Liver (tissue), 3 donors: Measurements from ENCODE around the gene CTSA.

ENCODE experiments used
- EGR1 ChIP-seq, 2 donors: IDR thresholded peaks; 2 replicates each; pipeline ENCODE4 v1.6.1; 2016 to 2018; ENCODE audit warnings: antibody characterized with exemption in 2 of 2, low read depth in 2 of 2
- FOXA1 ChIP-seq: IDR thresholded peaks from 2 replicates; pipeline ENCODE4 v1.6.1; 2016; ENCODE audit warnings: antibody characterized with exemption
- JUND ChIP-seq, 2 donors: IDR thresholded peaks; 2 replicates each; pipeline ENCODE4 v1.6.1; 2016; ENCODE audit warnings: antibody characterized with exemption in 2 of 2
- RAD21 ChIP-seq, 2 donors: IDR thresholded peaks; 2 replicates each; pipeline ENCODE4 v1.6.1; 2016; ENCODE audit warnings: antibody characterized with exemption in 2 of 2, mild to moderate bottlenecking in 2 of 2
- RXRA ChIP-seq, 2 donors: IDR thresholded peaks; 2 replicates each; pipeline ENCODE4 v1.6.1; 2017 to 2018; ENCODE audit warnings: antibody characterized with exemption in 2 of 2, mild to moderate bottlenecking in 1 of 2
- TAF1 ChIP-seq: conservative IDR thresholded peaks from 2 replicates; pipeline ENCODE4 v1.6.1; 2016; ENCODE audit warnings: antibody characterized with exemption, mild to moderate bottlenecking
- YY1 ChIP-seq: IDR thresholded peaks from 2 replicates; pipeline ENCODE4 v1.6.1; 2016; ENCODE audit warnings: antibody characterized with exemption, mild to moderate bottlenecking
- TF ChIP-seq, protein P1 (sequence below): fragments of 150-350 bp; IDR thresholded peaks from 2 replicates; pipeline ENCODE4 v1.5.1; 2017; ENCODE audit warnings: improper control_type of control experiment, low read depth, low read length; ENCODE audit not compliant: missing input control
- TF ChIP-seq, protein P2 (sequence below): IDR thresholded peaks from 2 replicates; pipeline ENCODE4 v1.6.1; 2016; ENCODE audit warnings: antibody characterized with exemption
- TF ChIP-seq, protein P3 (sequence below): IDR thresholded peaks from 2 replicates; pipeline ENCODE4 v1.6.1; 2016; ENCODE audit warnings: antibody characterized with exemption, mild to moderate bottlenecking
- TF ChIP-seq, protein P4 (sequence below): IDR thresholded peaks from 2 replicates; pipeline ENCODE4 v1.6.1; 2016; ENCODE audit warnings: antibody characterized with exemption
- TF ChIP-seq, protein P5 (sequence below): IDR thresholded peaks from 2 replicates; pipeline ENCODE4 v1.6.1; 2016; ENCODE audit warnings: antibody characterized with exemption
- donor health status: healthy.
- donor health status: healthy.

DNA sequence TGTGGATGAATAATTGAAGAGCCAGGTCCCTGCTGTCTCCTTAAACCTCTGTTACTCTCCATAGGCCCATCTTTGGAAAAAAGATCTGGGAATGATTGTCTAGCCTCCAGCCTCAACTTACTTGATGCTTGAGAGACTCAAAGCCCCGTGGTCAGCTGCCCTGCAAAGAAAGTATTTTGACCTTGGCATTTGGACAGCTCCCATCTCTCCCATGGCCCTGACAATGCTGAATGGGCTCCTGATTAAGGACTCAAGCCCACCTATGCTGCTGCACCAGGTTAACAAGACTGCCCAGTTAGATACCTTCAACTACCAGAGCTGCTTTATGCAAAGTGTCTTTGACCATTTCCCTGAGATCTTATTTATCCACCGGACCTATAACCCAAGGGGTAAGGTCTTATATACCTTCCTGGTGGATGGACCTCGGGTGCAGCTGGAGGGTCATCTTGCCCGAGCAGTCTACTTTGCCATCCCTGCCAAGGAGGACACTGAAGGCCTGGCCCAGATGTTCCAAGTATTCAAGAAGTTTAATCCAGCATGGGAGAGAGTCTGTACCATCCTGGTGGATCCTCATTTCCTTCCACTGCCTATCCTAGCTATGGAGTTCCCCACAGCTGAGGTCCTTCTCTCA is 8.6 kb upstream of the CTSA start:
- TF ChIP-seq TAF1 (no peak), RXRA (IDR thresholded peaks at IDR 0.05) (no peak), YY1 (no peak), RAD21 (IDR thresholded peaks at IDR 0.05) (no peak), EGR1 (IDR thresholded peaks at IDR 0.05; ENCODE audit: low read depth in 2 of 2) (no peak), JUND (IDR thresholded peaks at IDR 0.05) (no peak), FOXA1 (no peak)
- TF ChIP-seq, protein P1, sequence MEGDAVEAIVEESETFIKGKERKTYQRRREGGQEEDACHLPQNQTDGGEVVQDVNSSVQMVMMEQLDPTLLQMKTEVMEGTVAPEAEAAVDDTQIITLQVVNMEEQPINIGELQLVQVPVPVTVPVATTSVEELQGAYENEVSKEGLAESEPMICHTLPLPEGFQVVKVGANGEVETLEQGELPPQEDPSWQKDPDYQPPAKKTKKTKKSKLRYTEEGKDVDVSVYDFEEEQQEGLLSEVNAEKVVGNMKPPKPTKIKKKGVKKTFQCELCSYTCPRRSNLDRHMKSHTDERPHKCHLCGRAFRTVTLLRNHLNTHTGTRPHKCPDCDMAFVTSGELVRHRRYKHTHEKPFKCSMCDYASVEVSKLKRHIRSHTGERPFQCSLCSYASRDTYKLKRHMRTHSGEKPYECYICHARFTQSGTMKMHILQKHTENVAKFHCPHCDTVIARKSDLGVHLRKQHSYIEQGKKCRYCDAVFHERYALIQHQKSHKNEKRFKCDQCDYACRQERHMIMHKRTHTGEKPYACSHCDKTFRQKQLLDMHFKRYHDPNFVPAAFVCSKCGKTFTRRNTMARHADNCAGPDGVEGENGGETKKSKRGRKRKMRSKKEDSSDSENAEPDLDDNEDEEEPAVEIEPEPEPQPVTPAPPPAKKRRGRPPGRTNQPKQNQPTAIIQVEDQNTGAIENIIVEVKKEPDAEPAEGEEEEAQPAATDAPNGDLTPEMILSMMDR: no peak
- TF ChIP-seq, protein P2, sequence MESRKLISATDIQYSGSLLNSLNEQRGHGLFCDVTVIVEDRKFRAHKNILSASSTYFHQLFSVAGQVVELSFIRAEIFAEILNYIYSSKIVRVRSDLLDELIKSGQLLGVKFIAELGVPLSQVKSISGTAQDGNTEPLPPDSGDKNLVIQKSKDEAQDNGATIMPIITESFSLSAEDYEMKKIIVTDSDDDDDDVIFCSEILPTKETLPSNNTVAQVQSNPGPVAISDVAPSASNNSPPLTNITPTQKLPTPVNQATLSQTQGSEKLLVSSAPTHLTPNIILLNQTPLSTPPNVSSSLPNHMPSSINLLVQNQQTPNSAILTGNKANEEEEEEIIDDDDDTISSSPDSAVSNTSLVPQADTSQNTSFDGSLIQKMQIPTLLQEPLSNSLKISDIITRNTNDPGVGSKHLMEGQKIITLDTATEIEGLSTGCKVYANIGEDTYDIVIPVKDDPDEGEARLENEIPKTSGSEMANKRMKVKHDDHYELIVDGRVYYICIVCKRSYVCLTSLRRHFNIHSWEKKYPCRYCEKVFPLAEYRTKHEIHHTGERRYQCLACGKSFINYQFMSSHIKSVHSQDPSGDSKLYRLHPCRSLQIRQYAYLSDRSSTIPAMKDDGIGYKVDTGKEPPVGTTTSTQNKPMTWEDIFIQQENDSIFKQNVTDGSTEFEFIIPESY: no peak
- TF ChIP-seq, protein P3, sequence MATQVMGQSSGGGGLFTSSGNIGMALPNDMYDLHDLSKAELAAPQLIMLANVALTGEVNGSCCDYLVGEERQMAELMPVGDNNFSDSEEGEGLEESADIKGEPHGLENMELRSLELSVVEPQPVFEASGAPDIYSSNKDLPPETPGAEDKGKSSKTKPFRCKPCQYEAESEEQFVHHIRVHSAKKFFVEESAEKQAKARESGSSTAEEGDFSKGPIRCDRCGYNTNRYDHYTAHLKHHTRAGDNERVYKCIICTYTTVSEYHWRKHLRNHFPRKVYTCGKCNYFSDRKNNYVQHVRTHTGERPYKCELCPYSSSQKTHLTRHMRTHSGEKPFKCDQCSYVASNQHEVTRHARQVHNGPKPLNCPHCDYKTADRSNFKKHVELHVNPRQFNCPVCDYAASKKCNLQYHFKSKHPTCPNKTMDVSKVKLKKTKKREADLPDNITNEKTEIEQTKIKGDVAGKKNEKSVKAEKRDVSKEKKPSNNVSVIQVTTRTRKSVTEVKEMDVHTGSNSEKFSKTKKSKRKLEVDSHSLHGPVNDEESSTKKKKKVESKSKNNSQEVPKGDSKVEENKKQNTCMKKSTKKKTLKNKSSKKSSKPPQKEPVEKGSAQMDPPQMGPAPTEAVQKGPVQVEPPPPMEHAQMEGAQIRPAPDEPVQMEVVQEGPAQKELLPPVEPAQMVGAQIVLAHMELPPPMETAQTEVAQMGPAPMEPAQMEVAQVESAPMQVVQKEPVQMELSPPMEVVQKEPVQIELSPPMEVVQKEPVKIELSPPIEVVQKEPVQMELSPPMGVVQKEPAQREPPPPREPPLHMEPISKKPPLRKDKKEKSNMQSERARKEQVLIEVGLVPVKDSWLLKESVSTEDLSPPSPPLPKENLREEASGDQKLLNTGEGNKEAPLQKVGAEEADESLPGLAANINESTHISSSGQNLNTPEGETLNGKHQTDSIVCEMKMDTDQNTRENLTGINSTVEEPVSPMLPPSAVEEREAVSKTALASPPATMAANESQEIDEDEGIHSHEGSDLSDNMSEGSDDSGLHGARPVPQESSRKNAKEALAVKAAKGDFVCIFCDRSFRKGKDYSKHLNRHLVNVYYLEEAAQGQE: no peak
- TF ChIP-seq, protein P4, sequence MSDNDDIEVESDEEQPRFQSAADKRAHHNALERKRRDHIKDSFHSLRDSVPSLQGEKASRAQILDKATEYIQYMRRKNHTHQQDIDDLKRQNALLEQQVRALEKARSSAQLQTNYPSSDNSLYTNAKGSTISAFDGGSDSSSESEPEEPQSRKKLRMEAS: no peak
- TF ChIP-seq, protein P5, sequence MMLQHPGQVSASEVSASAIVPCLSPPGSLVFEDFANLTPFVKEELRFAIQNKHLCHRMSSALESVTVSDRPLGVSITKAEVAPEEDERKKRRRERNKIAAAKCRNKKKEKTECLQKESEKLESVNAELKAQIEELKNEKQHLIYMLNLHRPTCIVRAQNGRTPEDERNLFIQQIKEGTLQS: no peak
